ENCODE data around the gene ALKBH3.

Gene ALKBH3

DNA sequence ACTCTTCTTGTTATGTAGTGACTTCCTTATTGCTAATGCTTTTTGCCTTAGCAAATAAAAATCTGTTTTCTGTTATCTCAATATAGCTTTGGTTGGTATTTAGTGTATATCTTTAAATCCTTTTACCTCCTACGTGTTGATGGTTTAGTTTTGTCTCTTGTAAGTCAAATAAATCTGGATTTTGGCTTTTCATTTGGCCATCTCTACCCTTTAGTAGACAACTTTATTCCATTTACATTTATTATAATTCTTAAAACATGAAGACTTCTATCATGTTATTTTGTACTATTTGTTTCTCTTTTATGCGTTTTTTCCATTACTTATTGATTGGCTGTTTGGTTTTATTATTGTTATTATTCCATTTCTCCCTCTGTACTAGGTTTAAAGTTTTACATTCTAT, 19.5 kb upstream of the ALKBH3 start:
- Mint-ChIP-seq H3K36me3 (ENCODE audit: low read depth) (peaks cover 23% of the 10 kb centered on the region), H3K9me3 (peaks cover 17% of the 10 kb centered on the region), H3K4me3 (no peak overlapping the region), H3K27ac (no peak overlapping the region), H3K4me1 (no peaks in the 10 kb centered on the region), H3K27me3 (ENCODE audit: low read depth, poor library complexity) (peaks cover 14% of the 10 kb centered on the region)
- no peak for DNase-seq
- TF ChIP-seq, protein P1, sequence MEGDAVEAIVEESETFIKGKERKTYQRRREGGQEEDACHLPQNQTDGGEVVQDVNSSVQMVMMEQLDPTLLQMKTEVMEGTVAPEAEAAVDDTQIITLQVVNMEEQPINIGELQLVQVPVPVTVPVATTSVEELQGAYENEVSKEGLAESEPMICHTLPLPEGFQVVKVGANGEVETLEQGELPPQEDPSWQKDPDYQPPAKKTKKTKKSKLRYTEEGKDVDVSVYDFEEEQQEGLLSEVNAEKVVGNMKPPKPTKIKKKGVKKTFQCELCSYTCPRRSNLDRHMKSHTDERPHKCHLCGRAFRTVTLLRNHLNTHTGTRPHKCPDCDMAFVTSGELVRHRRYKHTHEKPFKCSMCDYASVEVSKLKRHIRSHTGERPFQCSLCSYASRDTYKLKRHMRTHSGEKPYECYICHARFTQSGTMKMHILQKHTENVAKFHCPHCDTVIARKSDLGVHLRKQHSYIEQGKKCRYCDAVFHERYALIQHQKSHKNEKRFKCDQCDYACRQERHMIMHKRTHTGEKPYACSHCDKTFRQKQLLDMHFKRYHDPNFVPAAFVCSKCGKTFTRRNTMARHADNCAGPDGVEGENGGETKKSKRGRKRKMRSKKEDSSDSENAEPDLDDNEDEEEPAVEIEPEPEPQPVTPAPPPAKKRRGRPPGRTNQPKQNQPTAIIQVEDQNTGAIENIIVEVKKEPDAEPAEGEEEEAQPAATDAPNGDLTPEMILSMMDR (IDR thresholded peaks at IDR 0.05): no peak

DNA sequence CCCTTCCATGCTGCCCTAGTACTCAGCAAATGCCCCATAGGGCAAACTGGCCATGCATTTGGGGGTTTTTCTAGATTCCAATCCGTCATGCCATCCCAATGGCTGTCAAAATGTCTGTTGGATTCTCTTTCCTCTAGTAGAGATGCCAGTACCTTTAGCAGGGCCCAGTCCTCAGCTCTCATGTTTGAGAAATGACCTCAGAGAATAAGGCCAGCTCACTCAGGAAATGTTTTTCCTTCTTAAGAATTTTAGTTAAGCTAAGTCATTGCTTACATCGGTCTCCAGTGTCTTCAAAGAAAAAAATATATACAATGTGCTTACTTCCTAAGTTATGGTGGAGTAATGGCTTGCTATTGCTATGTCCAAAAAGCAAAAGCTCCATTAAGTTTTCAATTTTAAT, 14.1 kb upstream of the ALKBH3 start:
- Mint-ChIP-seq H3K27me3 (ENCODE audit: low read depth, poor library complexity) (peaks cover 51% of the 10 kb centered on the region), H3K4me1 (no peaks in the 10 kb centered on the region), H3K9me3 (peaks cover 5% of the 10 kb centered on the region), H3K4me3 (no peak overlapping the region), H3K27ac (no peak overlapping the region), H3K36me3 (ENCODE audit: low read depth) (no peaks in the 10 kb centered on the region)
- TF ChIP-seq, protein P1 (IDR thresholded peaks at IDR 0.05): no peak
- no peak for DNase-seq

DNA sequence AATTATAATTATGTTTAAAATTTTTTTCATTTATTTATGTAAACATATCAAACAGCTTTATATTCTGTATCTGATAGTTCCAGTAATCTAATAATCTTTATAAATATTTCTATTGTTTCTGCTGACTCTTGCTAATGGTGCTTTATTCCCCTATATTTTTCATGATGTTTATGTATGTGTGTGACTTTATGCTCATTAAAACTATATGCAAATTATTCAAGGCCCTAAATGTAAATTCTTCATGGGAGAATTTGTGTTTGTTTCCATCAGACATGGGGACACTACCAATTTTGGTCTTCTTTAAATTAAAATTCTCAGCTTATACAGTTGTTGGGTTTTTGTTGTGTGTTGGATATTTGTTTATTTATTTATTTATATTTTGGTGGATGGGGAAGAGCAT, 13.7 kb upstream of the ALKBH3 start:
- TF ChIP-seq, protein P1 (IDR thresholded peaks at IDR 0.05): no peak
- DNase-seq: no peak
- H3K27ac Mint-ChIP-seq: no peak overlapping the region
- H3K4me3 Mint-ChIP-seq: no peak overlapping the region
- H3K9me3 Mint-ChIP-seq: peaks cover 4% of the 10 kb centered on the region
- H3K36me3 Mint-ChIP-seq (ENCODE audit: low read depth): no peaks in the 10 kb centered on the region
- no peaks in the 10 kb centered on the region for H3K4me1 Mint-ChIP-seq
- peaks cover 56% of the 10 kb centered on the region for H3K27me3 Mint-ChIP-seq (ENCODE audit: low read depth, poor library complexity)

- Mint-ChIP-seq H3K9me3 (no peaks in the 10 kb centered on the region), H3K4me1 (no peaks in the 10 kb centered on the region), H3K36me3 (ENCODE audit: low read depth) (no peaks in the 10 kb centered on the region), H3K27ac (no peak overlapping the region), H3K4me3 (no peak overlapping the region), H3K27me3 (ENCODE audit: low read depth, poor library complexity) (peaks cover 68% of the 10 kb centered on the region)
- TF ChIP-seq, protein P1 (IDR thresholded peaks at IDR 0.05): no peak
- no peak for DNase-seq
Measured at GRCh38 chr11:43868852-43869567, 11.6 kb upstream of the ALKBH3 start.

- TF ChIP-seq, protein P1 (IDR thresholded peaks at IDR 0.05): no peak
- DNase-seq: no peak
- Mint-ChIP-seq H3K4me1 (no peaks in the 10 kb centered on the region), H3K4me3 (no peak overlapping the region), H3K36me3 (ENCODE audit: low read depth) (no peaks in the 10 kb centered on the region), H3K9me3 (no peaks in the 10 kb centered on the region), H3K27ac (no peak overlapping the region), H3K27me3 (ENCODE audit: low read depth, poor library complexity) (peaks cover 82% of the 10 kb centered on the region)
Measured at GRCh38 chr11:43871051-43871450, 9.6 kb upstream of the ALKBH3 start.

- no peaks in the 10 kb centered on the region for H3K36me3 Mint-ChIP-seq (ENCODE audit: low read depth)
- no peaks in the 10 kb centered on the region for H3K4me1 Mint-ChIP-seq
- H3K27ac Mint-ChIP-seq: no peak overlapping the region
- H3K9me3 Mint-ChIP-seq: no peaks in the 10 kb centered on the region
- no peak for DNase-seq
- H3K27me3 Mint-ChIP-seq (ENCODE audit: low read depth, poor library complexity): peaks cover 87% of the 10 kb centered on the region
- no peak overlapping the region for H3K4me3 Mint-ChIP-seq
- TF ChIP-seq, protein P1 (IDR thresholded peaks at IDR 0.05): no peak
Measured at GRCh38 chr11:43872995-43873394, 7.6 kb upstream of the ALKBH3 start.
